ENCODE measurements around the gene GPRASP3.
"Not testable (repeated sequence)": the region's sequence is repeated elsewhere in the genome, so short reads cannot be mapped to it uniquely, and the experiment has no call there.

The GPRASP3 gene

GRCh38 chrX:102720237-102721168 is at the start of gene GPRASP3:
TSS of gene GPRASP3 (plus strand) at chrX:102720743. CDS start at chrX:102748996, 28,253 bp downstream.
- DNase-seq = peak; percentile 61 to 73

- DNase-seq = no peak
Observed at GRCh38 chrX:102672856-102673255, 47.7 kb upstream of the GPRASP3 start.

GRCh38 chrX:102677479-102677878 is 43.1 kb upstream of the GPRASP3 start:
- not testable (repeated sequence) for DNase-seq

- no peak for DNase-seq
Observed at GRCh38 chrX:102684772-102685520, 35.6 kb upstream of the GPRASP3 start.

GRCh38 chrX:102694749-102695148 is 25.8 kb upstream of the GPRASP3 start:
- DNase-seq = no peak

- no peak for DNase-seq
Observed at GRCh38 chrX:102696306-102696705, 24.2 kb upstream of the GPRASP3 start.

- DNase-seq = no peak
Observed at GRCh38 chrX:102697494-102697893, 23.0 kb upstream of the GPRASP3 start.

- DNase-seq = no peak
Observed at GRCh38 chrX:102708900-102709299, 11.6 kb upstream of the GPRASP3 start.

GRCh38 chrX:102711872-102712215 is 8.7 kb upstream of the GPRASP3 start:
- no peak for DNase-seq

GRCh38 chrX:102712216-102712966 is 8.2 kb upstream of the GPRASP3 start, which contains the start of gene GPRASP2:
TSS of gene GPRASP2 (plus strand) at chrX:102712448. CDS start at chrX:102714870, 2,422 bp downstream.
- DNase-seq = peak in 1 of 2 donors; percentile 13

GRCh38 chrX:102712981-102713625 is 7.4 kb upstream of the GPRASP3 start:
- DNase-seq = peak in 1 of 2 donors; percentile 11

GRCh38 chrX:102714994-102715393 is 5.5 kb upstream of the GPRASP3 start:
- no peak for DNase-seq

- DNase-seq = no peak
Observed at GRCh38 chrX:102715967-102716366, 4.6 kb upstream of the GPRASP3 start.

GRCh38 chrX:102721169-102721506 is 595 bp downstream of the GPRASP3 start:
- not testable (repeated sequence) for DNase-seq

GRCh38 chrX:102723456-102723855 is 2.9 kb downstream of the GPRASP3 start:
- no peak for DNase-seq

- no peak for DNase-seq
Observed at GRCh38 chrX:102727761-102728160, 7.2 kb downstream of the GPRASP3 start.

GRCh38 chrX:102728646-102729045 is 8.1 kb downstream of the GPRASP3 start:
- DNase-seq = no peak

- DNase-seq = no peak
Observed at GRCh38 chrX:102739657-102740056, 19.1 kb downstream of the GPRASP3 start.

- DNase-seq = no peak
Observed at GRCh38 chrX:102744307-102744706, 23.8 kb downstream of the GPRASP3 start.

- no peak for DNase-seq
Observed at GRCh38 chrX:102745513-102745856, 24.9 kb downstream of the GPRASP3 start.

GRCh38 chrX:102745857-102746584 is 25.5 kb downstream of the GPRASP3 start:
- peak in 1 of 2 donors; percentile 5 for DNase-seq

- DNase-seq = no peak
Observed at GRCh38 chrX:102765217-102765616, 44.7 kb downstream of the GPRASP3 start.
